Activated naive CD8-positive, alpha-beta T cell treated with anti-CD3 and anti-CD28 coated beads for 36 hours (primary cell): ENCODE data around the gene BUD31. TPM values are rescaled to one million over a fixed set of nuclear protein-coding genes. Genes with fewer than 3 reads are reported as not detected.
"Not testable (repeated sequence)": the region's sequence is repeated elsewhere in the genome, so short reads cannot be mapped to it uniquely, and the experiment has no call there.

Experiments
- DNase-seq: peaks from one replicate; pipeline ENCODE4 v3.0.0; 2021
- H3K27ac Mint-ChIP-seq: one replicate; pipeline ENCODE4 v1.8.0; 2022; ENCODE audit warnings: mild to moderate bottlenecking, moderate library complexity, mixed read lengths
- H3K27me3 Mint-ChIP-seq: one replicate; pipeline ENCODE4 v1.8.0; 2022; ENCODE audit warnings: mild to moderate bottlenecking, mixed read lengths
- H3K36me3 Mint-ChIP-seq: one replicate; pipeline ENCODE4 v1.8.0; 2021; ENCODE audit warnings: mild to moderate bottlenecking, mixed read lengths
- H3K4me1 Mint-ChIP-seq: one replicate; pipeline ENCODE4 v1.8.0; 2021; ENCODE audit warnings: mixed read lengths
- H3K4me3 Mint-ChIP-seq: one replicate; pipeline ENCODE4 v1.8.0; 2022; ENCODE audit warnings: mild to moderate bottlenecking, moderate library complexity, mixed read lengths
- H3K9me3 Mint-ChIP-seq: one replicate; pipeline ENCODE4 v1.8.0; 2022; ENCODE audit warnings: mixed read lengths
- total RNA-seq, 2 experiments: library from RNA; stranded (reverse); gene quantifications; one replicate each; pipeline ENCODE4 v1.2.3, GENCODE V29; 2021

The BUD31 gene
- total RNA-seq, 2 experiments from 2014 or later, result 156 to 162 TPM

- peak within 1 kb of the TSS; percentile 82 for H3K27ac Mint-ChIP-seq
- peak; percentile 85 for DNase-seq
- H3K27me3 Mint-ChIP-seq, result no peaks in the 10 kb centered on the region
- peak within 1 kb of the TSS; percentile 83 for H3K4me3 Mint-ChIP-seq
- no peaks in the 10 kb centered on the region for H3K9me3 Mint-ChIP-seq
- H3K4me1 Mint-ChIP-seq, result peaks cover 46% of the 10 kb centered on the region
- H3K36me3 Mint-ChIP-seq, result peaks cover 28% of the 10 kb centered on the region
These were observed 34.4 kb upstream of the BUD31 start, which contains the start of gene ARPC1B for GRCh38 chr7:99374111-99375064. Gene ARPC1B, plus strand, starts transcription at chr7:99374730. Its CDS starts 10,985 bp downstream, at chr7:99385715.

GRCh38 chr7:99375070-99375807, 33.5 kb upstream of the BUD31 start:
- Mint-ChIP-seq H3K4me3 (peak overlapping the region; percentile 83), H3K36me3 (peaks cover 32% of the 10 kb centered on the region), H3K27me3 (no peaks in the 10 kb centered on the region), H3K4me1 (peaks cover 50% of the 10 kb centered on the region), H3K9me3 (no peaks in the 10 kb centered on the region), H3K27ac (peak overlapping the region; percentile 82)
- peak; percentile 82 for DNase-seq

DNA sequence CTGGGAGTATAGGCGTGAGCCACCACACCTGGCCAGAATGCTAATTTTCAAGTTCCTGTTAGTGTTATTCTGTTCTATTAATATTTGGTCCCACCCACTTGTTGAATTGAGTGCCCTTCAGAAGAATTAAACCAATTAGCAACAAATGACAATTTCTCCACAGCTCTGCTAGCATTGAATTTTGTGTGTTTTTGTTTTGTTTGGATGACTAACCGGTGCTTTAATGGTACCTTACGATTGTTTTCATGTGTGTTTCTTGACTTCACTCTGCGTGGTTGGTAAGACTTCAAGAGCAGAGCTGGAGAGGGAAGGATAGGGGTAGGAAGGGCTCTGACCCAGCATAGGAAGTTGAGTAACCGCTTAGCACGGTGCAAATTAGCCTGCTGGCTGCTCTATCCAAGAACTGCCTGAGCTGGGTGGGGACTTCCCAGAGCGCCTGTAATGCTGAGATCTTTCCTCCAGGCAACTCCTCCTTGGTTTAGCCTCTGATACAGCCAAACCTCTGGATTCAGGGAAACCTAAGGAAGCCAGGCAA, 29.7 kb upstream of the BUD31 start:
- H3K36me3 Mint-ChIP-seq, result peaks cover 49% of the 10 kb centered on the region
- peak overlapping the region; percentile 92 for H3K27ac Mint-ChIP-seq
- no peaks in the 10 kb centered on the region for H3K27me3 Mint-ChIP-seq
- no peaks in the 10 kb centered on the region for H3K9me3 Mint-ChIP-seq
- H3K4me1 Mint-ChIP-seq, result peaks cover 56% of the 10 kb centered on the region
- DNase-seq, result peak; percentile 51
- peak overlapping the region; percentile 77 for H3K4me3 Mint-ChIP-seq

- Mint-ChIP-seq H3K27ac (peak overlapping the region; percentile 92), H3K4me3 (peak overlapping the region; percentile 77), H3K4me1 (peaks cover 56% of the 10 kb centered on the region), H3K36me3 (peaks cover 51% of the 10 kb centered on the region)
- not testable (repeated sequence) for H3K27me3 Mint-ChIP-seq, H3K9me3 Mint-ChIP-seq, DNase-seq
These were observed 29.1 kb upstream of the BUD31 start for GRCh38 chr7:99379693-99380031.

DNA sequence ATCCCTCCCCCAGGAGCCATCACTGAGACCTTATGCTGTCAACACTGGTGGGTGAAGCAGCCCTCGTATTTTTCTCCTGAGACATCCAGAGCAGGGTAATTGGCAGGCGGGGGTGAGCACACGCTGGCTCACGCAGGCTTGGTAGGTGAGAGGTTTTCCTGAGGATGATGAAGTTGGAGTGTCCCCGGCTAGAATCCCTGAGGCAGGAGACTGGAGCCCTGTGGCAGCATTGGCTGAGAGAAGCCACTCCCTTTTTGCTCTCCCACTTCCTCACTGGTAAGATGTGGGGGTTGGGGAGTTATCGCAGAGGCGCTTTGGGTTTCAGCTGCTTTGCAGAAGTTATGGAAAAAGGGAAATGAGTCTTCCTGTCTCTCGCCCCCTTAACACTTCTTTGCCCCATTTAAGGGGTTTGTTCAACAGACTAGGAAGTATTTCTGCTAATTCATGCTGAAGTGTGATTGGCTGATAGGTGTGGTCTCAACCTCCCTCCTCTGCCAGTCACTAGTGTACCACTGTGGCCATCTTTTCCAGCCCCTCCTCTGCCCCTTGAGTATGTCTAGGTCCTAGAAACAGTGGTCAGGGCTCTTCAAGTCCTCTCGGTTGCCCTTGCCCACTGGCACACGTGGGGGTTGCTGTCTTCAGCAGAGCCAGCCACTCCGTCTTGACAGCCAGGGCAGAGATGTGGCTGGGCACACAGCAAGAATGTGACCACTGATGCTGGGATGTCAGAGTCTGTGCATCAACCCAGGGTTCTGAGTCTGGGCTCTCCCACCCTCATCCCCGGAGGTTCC, 28.5 kb upstream of the BUD31 start:
- no peaks in the 10 kb centered on the region for H3K27me3 Mint-ChIP-seq
- H3K4me1 Mint-ChIP-seq, result peaks cover 56% of the 10 kb centered on the region
- H3K27ac Mint-ChIP-seq, result peak overlapping the region; percentile 92
- H3K9me3 Mint-ChIP-seq, result no peaks in the 10 kb centered on the region
- H3K4me3 Mint-ChIP-seq, result peak overlapping the region; percentile 77
- DNase-seq, result peak; percentile 61
- peaks cover 51% of the 10 kb centered on the region for H3K36me3 Mint-ChIP-seq

DNA sequence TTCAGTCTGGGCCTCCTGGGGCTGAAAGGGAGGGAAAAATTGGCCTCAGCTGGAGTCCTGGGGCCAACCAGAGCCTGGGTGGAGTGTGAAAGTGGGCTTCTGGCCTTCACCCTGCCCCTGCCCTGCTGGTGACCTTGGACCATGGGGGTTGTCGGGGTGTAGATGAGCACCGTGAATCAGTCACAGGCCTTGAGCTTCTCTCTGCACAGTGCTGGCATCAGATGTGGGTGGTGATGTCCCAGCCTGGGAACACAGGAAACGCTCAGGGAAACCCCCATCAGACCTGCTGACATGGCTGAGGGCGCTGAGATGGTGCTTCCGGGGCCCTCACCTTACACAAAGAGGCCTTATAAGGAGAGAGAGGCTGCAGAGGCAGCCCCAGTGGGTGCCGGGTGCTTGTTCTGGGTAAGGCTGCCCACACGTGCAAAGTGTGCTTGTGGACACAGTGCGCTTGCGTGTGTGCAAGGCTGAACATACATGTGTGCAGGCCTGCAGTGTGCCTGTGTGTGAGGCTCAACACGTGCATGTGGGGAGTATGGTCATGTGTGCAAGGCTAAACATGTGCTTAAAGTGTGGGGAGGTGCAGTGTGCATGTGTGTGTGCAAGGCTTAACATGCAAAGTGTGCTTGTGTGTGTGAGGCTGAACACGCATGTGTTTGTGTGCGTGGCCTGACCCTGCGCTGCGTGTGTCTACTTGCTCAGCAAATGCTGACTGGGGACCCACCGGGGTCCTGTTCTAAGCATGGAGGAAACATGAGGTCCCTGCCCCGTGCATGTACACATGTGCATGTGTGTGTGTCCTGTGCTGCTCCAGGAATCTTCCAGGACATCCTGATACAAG, 27.7 kb upstream of the BUD31 start:
- DNase-seq, result peak; percentile 90
- Mint-ChIP-seq H3K27me3 (no peaks in the 10 kb centered on the region), H3K4me3 (peak overlapping the region; percentile 77), H3K36me3 (peaks cover 55% of the 10 kb centered on the region), H3K27ac (peak overlapping the region; percentile 92), H3K4me1 (peaks cover 57% of the 10 kb centered on the region), H3K9me3 (no peaks in the 10 kb centered on the region)

- no peak for DNase-seq
- Mint-ChIP-seq H3K4me1 (peaks cover 54% of the 10 kb centered on the region), H3K9me3 (no peaks in the 10 kb centered on the region), H3K27me3 (no peaks in the 10 kb centered on the region), H3K27ac (peak overlapping the region; percentile 92), H3K36me3 (peaks cover 53% of the 10 kb centered on the region), H3K4me3 (peak overlapping the region; percentile 77)
These were observed 27.1 kb upstream of the BUD31 start for GRCh38 chr7:99381664-99382075.

DNA sequence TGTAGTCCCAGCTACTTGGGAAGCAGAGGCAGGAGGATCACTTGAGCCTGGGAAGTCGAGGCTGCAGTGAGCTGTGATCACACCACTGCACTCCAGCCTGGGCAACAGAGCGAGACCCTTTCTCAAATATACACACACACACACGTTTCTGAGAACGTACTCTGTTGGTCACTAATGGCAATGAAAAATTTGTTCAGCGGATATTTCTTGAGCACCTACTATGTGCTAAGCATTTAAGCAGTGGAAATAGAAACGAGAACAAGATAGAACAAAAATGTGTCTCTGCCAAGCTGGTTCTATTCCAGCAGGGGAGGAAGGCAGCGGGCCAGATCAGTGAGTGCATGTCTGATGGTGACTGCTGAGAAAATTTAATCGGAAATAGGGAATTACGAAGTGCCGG, 25.6 kb upstream of the BUD31 start:
- H3K4me1 Mint-ChIP-seq, result peaks cover 42% of the 10 kb centered on the region
- peaks cover 45% of the 10 kb centered on the region for H3K36me3 Mint-ChIP-seq
- DNase-seq, result no peak
- H3K4me3 Mint-ChIP-seq, result no peak overlapping the region
- H3K9me3 Mint-ChIP-seq, result no peaks in the 10 kb centered on the region
- no peaks in the 10 kb centered on the region for H3K27me3 Mint-ChIP-seq
- peak overlapping the region; percentile 68 for H3K27ac Mint-ChIP-seq

- Mint-ChIP-seq H3K4me1 (peaks cover 39% of the 10 kb centered on the region), H3K36me3 (peaks cover 40% of the 10 kb centered on the region), H3K27me3 (no peaks in the 10 kb centered on the region), H3K9me3 (no peaks in the 10 kb centered on the region), H3K27ac (peak overlapping the region; percentile 68), H3K4me3 (peak overlapping the region; percentile 29)
- no peak for DNase-seq
These were observed 24.9 kb upstream of the BUD31 start for GRCh38 chr7:99383791-99384370.

GRCh38 chr7:99384523-99384922, 24.2 kb upstream of the BUD31 start:
- H3K27ac Mint-ChIP-seq, result peak overlapping the region; percentile 68

GRCh38 chr7:99385564-99385963, 23.2 kb upstream of the BUD31 start:
- H3K27ac Mint-ChIP-seq, result peak overlapping the region; percentile 65

More at GRCh38 chr7:99384523-99384922, 24.2 kb upstream of the BUD31 start:
- Mint-ChIP-seq H3K4me1 (peaks cover 33% of the 10 kb centered on the region), H3K4me3 (no peak overlapping the region), H3K9me3 (no peaks in the 10 kb centered on the region), H3K36me3 (peaks cover 33% of the 10 kb centered on the region), H3K27me3 (no peaks in the 10 kb centered on the region)
- DNase-seq, result no peak

GRCh38 chr7:99386584-99387238, 22.1 kb upstream of the BUD31 start:
- Mint-ChIP-seq H3K9me3 (no peaks in the 10 kb centered on the region), H3K36me3 (peaks cover 28% of the 10 kb centered on the region), H3K4me3 (no peak overlapping the region), H3K4me1 (peaks cover 14% of the 10 kb centered on the region), H3K27me3 (no peaks in the 10 kb centered on the region), H3K27ac (peak overlapping the region; percentile 42)
- DNase-seq, result peak; percentile 33

More at GRCh38 chr7:99385564-99385963, 23.2 kb upstream of the BUD31 start:
- Mint-ChIP-seq H3K4me1 (peaks cover 23% of the 10 kb centered on the region), H3K9me3 (no peaks in the 10 kb centered on the region), H3K4me3 (no peak overlapping the region), H3K27me3 (no peaks in the 10 kb centered on the region), H3K36me3 (peaks cover 31% of the 10 kb centered on the region)
- no peak for DNase-seq

GRCh38 chr7:99387239-99387635, 21.5 kb upstream of the BUD31 start:
- not testable (repeated sequence) for H3K9me3 Mint-ChIP-seq, H3K4me3 Mint-ChIP-seq, H3K27me3 Mint-ChIP-seq, DNase-seq
- Mint-ChIP-seq H3K27ac (peak overlapping the region; percentile 42), H3K4me1 (peaks cover 14% of the 10 kb centered on the region), H3K36me3 (peaks cover 32% of the 10 kb centered on the region)
